ENCODE measurements around the gene FBLN2. TPM values are rescaled to one million over a fixed set of nuclear protein-coding genes. Genes with fewer than 3 reads are reported as not detected.

FBLN2 gene
- total RNA-seq, 1 experiment from 2014 or later = 52.7 TPM

DNA sequence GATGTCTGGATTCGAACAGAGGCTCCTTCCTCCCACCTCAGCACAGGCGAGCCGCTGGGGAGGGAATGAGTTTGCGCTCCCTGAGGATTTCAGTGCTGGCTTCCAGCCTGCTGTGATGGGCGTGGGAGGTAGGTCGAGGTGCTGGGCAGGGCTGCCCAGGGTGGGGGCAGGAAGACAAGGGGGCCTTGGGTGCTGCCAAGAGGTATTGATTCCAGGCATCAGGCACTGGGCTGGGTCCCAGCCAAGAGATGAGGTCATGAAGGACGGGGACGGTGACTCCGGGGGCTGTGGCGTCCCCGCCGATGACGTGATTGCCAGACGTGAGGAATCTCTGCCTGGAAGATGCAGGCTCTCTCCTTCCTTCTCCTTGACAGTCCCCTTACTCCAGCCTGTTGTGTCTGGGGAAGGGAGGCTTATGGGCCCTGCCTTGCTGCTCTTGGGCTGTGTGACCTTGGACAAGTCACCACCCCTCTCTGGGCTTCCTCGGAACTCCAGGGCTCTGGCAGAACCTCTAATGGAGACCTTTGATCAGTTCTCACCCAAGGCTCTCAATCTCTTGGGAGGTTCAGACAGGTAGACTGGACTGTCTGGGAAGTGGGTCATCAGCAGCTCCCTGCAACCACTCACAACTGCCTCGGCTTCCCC is 116.8 kb downstream of the FBLN2 start:
- no peak for DNase-seq (ENCODE audit: low read depth)

DNA sequence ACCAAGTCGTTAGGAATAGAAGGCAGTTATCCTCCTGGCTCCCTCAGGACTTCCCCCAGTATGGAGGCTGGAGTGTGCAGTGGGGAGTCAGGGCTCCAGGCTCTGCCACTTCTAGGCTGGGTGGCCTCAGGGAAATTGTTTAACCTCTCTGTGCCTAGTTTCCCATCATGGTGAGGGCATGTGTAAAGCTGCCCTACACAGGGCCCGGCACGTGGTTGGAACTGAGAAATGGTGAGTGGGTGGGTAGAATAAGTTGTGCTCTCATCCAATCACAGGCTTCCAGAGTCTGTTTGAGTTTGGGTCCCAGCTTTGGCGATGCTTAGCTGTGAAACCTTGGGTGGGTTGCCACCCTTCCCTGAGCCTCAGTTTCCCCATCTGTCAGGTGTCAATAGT is 117.3 kb downstream of the FBLN2 start:
- DNase-seq (ENCODE audit: low read depth) = no peak

DNA sequence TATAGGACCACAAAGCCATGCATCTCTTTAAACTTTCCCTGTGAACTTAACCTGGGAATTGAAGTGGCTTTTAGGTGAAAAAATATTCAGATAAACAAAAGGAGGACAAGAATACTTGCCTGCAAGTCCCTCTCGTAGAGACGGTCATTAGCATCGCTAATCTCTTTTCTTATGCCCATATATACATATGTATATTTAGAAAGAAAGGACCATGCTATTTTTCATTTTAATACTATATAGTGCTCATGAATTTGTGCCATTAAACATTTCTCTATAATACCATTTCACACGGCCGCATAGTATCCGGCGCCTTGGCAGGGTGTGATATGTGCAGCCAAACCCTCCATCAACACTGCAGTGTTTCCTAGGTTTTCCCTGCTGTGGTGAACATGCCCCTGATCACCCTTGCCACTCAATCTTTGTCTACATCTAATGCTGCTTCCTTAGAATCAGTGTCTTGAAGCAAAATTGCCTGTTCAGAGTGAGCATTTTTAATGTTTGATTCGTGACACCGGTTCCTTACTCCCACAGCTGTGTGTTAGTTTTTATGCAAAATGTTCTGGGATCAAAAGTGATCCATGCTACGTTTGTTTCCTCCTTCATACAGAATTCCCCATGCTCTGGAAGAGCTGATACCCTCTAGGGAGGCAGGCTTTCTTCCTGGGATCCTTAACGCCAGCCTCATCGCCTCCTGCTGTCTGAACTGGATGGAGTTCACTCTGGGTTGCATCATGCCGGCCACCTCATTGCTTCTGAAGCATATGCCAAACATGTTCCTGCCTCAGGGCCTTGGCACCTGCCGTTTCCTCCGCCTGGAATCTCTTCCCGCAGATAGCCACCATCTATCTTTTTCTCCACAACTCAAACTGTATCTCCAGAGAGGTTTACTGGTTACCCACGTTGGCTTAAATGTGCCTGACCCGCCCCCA is 118.1 kb downstream of the FBLN2 start:
- DNase-seq (ENCODE audit: low read depth) = no peak

- no peak for DNase-seq (ENCODE audit: low read depth)
These were observed 119.2 kb downstream of the FBLN2 start for GRCh38 chr3:13668136-13668535.

GRCh38 chr3:13669457-13669856 is 120.5 kb downstream of the FBLN2 start:
- no peak for DNase-seq (ENCODE audit: low read depth)

GRCh38 chr3:13670292-13670691 is 121.4 kb downstream of the FBLN2 start:
- no peak for DNase-seq (ENCODE audit: low read depth)

GRCh38 chr3:13671482-13672233 is 122.7 kb downstream of the FBLN2 start:
- no peak for DNase-seq (ENCODE audit: low read depth)

DNA sequence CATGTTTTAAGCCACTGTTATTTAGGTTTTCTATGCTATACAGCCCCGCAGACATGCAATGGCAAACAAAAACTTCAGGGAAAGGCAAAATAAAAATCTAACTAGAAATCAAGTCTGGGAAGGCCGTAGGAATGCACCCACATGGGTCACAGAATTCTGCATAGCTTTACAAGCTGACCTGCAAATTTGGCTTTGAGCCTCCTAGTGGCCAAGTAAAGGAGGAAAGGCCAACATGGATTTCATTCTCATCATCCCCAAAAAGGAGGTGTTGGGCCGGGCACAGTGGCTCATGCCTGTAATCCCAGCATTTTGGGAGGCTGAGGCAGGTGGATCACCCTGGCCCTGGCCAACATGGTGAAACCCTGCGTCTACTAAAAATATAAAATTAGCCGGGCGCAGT is 124.3 kb downstream of the FBLN2 start:
- DNase-seq (ENCODE audit: low read depth) = no peak

DNA sequence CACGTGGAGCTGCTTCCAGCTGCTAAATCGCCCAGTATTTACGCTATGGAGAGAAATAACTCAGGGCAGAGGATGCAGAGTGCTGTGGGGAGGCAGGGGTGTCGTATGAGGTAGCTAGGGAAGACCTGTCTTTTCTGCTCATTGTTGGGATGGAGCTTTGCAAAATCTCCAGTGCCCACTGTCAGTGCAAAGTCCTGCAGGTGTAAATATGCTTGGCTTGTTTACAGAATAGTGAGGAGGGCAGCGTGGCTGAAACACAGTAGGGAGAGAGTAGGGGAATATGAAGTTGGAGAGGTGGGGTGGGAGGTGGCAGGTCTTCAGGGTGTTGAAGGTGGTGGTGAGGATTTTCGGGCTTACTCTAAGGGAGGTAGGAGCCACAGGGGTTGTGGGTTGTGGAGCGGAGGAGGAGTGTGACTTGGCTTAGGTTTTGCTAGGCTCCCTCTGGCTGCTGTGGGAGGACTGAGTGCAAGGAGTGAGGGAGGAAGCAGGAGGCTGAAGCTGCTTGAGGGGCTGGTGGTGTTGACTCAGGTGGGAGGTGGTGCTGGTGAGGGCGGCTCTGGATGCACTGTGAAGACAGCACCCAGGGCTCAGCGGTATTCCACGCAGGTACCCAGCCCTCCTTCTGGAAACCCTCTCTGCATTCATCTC is 125.7 kb downstream of the FBLN2 start:
- no peak for DNase-seq (ENCODE audit: low read depth)

GRCh38 chr3:13676356-13677017 is 127.6 kb downstream of the FBLN2 start:
- DNase-seq (ENCODE audit: low read depth) = no peak

DNA sequence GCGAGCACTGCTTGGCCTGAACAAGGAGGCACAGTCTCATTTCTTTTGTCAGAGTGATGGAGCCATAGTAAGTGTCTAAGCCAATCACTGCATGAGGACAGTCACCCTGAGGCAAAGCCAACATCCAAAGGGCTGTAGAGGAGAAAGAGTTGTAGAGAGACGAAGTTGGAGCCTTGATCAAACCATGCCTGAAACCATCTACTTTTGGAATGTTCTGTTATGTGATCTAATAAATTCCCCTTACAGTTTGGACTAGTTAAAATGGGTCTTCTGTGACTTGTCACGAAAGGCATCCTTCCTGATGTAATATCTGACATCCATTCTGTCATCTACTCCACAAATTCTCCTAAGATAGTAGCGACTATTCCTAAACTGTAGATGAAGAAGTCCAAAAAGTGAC is 128.3 kb downstream of the FBLN2 start:
- DNase-seq (ENCODE audit: low read depth) = no peak

- no peak for DNase-seq (ENCODE audit: low read depth)
These were observed 133.0 kb downstream of the FBLN2 start for GRCh38 chr3:13681931-13682330.

DNA sequence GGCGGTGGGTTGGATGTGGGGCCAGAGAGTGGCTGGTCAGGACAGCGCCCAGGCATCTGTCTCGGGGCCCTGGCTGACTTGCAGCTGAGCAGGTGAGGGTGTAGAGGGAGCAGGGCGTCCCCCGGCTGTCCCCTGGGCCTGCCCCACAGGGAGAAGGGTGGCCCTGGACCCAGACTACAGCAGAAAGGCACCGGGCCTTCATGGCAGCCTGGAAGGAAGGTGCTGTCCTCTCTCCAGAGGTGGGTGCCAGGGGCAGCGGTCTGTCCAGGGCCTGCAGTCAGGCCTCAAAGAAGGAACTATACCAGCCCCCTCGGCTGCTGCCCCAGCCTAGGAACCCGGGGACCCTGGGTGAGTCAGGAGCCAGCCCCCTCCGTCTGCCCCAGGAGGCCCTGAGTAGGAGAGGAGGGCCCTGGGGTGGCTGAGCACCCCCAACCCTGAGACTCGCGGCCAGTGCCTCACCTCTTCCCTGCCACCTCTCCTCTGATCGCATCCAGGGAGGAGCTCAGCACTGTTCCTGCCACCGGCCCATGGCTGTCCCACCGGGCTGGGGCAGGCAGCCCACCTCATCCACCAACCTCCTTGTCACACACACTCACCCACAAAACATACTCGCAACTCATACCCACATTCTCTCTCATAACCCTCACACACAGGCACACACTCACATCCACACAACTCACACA is 133.5 kb downstream of the FBLN2 start:
- no peak for DNase-seq (ENCODE audit: low read depth)

DNA sequence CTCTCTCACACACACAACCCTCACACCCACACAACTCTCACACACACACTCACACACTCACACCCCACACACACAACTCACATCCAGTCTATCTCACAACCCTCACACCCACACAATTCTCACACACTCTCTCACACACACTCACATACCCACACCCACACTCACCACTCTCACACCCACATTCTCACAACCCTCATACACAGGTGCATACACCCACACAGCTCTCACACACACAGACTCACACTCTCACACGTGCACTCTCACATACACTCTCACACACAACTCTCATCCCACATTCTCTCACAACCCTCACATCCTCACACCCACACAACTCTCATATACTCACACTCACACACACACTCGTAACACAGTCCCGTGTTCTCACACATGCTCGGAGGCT is 134.4 kb downstream of the FBLN2 start:
- no peak for DNase-seq (ENCODE audit: low read depth)

- DNase-seq (ENCODE audit: low read depth) = no peak
These were observed 134.8 kb downstream of the FBLN2 start for GRCh38 chr3:13683772-13684171.

GRCh38 chr3:13684350-13684749 is 135.4 kb downstream of the FBLN2 start:
- no peak for DNase-seq (ENCODE audit: low read depth)

GRCh38 chr3:13684854-13685253 is 135.9 kb downstream of the FBLN2 start:
- no peak for DNase-seq (ENCODE audit: low read depth)

DNA sequence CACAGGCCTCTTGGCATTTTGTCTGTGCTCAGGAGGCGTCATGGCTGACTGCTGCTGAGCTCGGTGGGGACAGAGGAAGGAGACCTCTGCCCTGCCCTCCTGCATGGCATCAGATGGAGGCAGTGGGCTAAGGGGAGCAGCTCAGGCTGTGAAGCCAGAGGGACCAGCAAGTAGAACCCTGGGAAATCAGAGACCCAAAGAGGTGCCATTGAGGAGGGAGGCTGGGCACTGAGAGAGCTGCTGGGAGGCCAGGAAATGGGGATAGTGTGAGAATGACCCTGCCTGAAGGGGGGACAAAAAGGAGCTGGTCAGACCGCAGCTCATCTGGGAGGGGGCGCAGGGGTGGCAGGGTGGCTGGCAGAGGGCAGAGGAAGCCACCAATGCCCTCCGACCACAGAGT is 136.8 kb downstream of the FBLN2 start:
- DNase-seq (ENCODE audit: low read depth) = no peak

DNA sequence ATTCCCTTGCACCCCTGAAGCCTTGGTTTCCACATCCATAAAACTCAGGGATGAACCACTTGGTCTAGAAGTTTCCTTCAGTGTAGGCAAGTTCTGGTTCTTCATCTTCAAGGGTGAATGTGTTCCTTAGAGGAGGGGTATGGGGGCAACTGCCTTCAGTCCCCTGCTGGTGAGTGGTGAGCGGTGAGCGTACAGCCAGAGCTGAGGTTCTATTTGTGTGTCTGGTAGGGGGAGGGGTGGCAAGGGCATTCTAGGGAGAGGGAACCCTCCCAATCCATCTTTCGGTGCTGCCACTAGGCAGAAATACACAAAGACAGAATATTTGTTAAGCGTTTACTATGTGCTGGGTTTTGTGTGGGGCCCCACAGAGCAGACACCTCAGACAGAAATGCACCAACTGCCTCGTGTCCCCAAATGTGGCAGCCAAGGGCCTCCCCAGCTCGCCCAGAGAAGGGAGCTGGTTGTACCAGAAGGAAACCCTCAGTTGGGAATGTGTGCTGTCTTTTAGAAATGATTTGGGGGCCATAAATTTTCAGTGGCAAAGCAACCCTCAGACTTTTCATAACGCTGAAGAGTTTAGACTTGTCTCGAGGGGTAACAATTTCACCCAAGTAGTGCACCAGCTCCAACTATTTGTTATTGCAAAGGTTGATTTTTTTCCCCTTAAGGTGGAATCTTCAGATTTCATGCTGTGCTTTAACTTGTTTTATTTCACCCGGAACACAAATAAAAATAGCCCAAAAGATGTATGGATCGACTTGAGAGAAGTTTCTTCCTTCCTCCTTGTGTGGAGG is 137.6 kb downstream of the FBLN2 start:
- no peak for DNase-seq (ENCODE audit: low read depth)

DNA sequence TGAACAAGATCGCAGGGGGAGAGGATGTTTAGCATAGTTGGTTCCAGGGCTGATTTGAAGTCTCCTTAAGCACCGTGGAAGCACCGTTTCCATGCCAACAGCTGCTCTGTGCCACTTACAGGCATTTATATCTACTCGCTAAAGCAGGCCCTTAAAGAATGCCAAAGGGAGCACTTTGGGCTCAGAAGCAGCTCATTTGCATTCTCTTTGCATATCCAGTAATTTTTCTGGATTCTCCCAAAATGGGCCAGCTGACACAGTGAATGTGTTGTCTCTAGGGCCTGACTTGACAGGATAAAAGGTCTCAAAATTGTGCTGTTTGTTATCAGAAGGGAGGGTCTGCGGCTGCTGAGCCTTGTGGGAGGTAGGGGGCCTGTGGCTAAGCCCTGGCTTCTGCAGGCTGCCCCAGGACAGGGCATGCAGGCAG is 138.6 kb downstream of the FBLN2 start:
- no peak for DNase-seq (ENCODE audit: low read depth)
